ENCODE measurements around the gene ZNF670.
"Not testable (repeated sequence)": the region's sequence is repeated elsewhere in the genome, so short reads cannot be mapped to it uniquely, and the experiment has no call there.

Gene ZNF670

DNA sequence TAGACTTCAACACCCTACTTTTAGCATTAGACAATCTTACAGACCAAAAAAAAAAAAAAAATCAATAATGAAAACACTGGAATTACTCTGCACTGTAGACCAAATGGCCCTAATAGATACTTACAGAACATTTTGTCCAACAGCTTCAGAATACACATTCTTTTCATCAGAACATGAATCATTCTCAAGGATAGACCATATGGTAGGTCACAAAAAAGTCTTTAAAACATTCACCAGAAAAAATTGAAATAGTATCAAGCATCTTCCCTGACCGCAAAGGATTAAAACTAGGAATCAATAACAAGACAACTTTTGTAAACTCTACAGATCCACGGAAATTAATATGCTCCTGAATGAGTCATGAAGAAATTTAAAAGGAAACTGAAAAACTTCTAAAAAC, 22.5 kb downstream of the ZNF670 start:
- DNase-seq (ENCODE audit: low read depth, low spot score) = no peak
- CTCF ChIA-PET = no interaction called here
- TF ChIP-seq, protein P1, sequence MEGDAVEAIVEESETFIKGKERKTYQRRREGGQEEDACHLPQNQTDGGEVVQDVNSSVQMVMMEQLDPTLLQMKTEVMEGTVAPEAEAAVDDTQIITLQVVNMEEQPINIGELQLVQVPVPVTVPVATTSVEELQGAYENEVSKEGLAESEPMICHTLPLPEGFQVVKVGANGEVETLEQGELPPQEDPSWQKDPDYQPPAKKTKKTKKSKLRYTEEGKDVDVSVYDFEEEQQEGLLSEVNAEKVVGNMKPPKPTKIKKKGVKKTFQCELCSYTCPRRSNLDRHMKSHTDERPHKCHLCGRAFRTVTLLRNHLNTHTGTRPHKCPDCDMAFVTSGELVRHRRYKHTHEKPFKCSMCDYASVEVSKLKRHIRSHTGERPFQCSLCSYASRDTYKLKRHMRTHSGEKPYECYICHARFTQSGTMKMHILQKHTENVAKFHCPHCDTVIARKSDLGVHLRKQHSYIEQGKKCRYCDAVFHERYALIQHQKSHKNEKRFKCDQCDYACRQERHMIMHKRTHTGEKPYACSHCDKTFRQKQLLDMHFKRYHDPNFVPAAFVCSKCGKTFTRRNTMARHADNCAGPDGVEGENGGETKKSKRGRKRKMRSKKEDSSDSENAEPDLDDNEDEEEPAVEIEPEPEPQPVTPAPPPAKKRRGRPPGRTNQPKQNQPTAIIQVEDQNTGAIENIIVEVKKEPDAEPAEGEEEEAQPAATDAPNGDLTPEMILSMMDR (IDR thresholded peaks at IDR 0.05; ENCODE audit: insufficient read depth, low read length, missing control alignments) = no peak
- no peak overlapping the region for H3K4me3 ChIP-seq (ENCODE audit: low read depth, low read length)
- POLR2A ChIA-PET = no interaction called here

DNA sequence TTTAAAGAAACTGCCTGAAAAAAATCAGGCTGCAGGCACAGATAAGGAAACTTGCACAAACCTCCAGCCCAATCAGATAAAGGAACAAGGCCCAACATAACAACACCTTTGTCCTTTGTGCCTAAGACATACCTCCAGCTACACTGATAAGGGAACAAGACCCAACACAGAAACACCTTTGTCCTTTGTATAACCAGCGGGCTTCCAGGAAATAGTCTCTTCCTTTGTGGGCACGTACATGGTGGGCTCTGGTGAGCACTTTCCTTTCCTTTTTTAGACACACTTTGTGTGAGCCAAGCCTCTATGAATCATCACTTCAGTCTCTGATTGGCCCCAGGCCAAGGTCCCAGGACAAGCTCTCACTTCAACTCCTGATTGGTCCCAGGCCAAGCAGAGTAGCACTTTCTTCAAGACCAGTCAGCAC, 23.6 kb downstream of the ZNF670 start:
- no peak overlapping the region for H3K4me3 ChIP-seq (ENCODE audit: low read depth, low read length)
- no peak for DNase-seq (ENCODE audit: low read depth, low spot score)
- ChIA-PET CTCF (interaction anchor here (1.0 kb wide), 1 partner anchor 24 kb away, joined by 3 read pairs; no protein-coding TSS in a partner anchor), POLR2A (no interaction called here)
- TF ChIP-seq, protein P1 (IDR thresholded peaks at IDR 0.05; ENCODE audit: insufficient read depth, low read length, missing control alignments) = no peak

DNA sequence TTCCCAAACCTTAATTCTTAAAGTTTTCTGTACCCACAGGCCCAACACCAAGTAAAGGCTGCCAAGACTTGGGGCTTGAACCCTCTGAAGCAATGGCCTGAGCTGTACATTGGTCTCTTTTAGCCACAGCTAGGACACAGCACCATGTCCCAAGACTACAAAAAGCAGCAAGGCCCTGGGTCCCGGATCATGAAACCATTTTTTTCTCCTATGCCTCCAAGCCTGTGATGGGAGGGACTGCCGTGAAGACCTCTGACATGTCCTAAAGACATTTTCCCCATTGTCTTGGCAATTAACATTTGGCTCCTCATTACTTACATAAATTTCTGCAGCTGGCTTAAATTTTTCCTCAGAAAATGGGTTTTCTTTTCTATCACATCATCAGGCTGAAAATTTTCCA, 30.9 kb downstream of the ZNF670 start:
- TF ChIP-seq, protein P1 (IDR thresholded peaks at IDR 0.05; ENCODE audit: insufficient read depth, low read length, missing control alignments) = no peak
- POLR2A ChIA-PET = no interaction called here
- CTCF ChIA-PET = no interaction called here
- no peak for DNase-seq (ENCODE audit: low read depth, low spot score)
- no peak overlapping the region for H3K4me3 ChIP-seq (ENCODE audit: low read depth, low read length)

DNA sequence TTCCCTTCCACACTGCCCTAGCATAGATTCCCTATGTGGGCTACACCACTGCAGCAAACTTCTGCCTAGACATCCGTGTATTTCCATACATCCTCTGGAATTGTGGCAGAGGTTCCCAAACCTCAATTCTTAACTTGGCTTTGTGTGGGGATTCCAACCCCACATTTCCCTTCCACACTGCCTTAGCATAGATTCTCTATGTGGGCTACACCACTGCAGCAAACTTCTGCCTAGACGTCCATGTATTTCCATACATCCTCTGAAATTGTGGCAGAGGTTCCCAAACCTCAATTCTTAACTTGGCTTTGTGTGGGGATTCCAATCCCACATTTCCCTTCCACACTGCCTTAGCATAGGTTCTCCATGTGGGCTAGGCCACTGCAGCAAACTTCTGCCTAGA, 31.4 kb downstream of the ZNF670 start:
- H3K4me3 ChIP-seq (ENCODE audit: low read depth, low read length) = no peak overlapping the region
- TF ChIP-seq, protein P1 (IDR thresholded peaks at IDR 0.05; ENCODE audit: insufficient read depth, low read length, missing control alignments) = no peak
- POLR2A ChIA-PET = no interaction called here
- no peak for DNase-seq (ENCODE audit: low read depth, low spot score)
- CTCF ChIA-PET = no interaction called here

DNA sequence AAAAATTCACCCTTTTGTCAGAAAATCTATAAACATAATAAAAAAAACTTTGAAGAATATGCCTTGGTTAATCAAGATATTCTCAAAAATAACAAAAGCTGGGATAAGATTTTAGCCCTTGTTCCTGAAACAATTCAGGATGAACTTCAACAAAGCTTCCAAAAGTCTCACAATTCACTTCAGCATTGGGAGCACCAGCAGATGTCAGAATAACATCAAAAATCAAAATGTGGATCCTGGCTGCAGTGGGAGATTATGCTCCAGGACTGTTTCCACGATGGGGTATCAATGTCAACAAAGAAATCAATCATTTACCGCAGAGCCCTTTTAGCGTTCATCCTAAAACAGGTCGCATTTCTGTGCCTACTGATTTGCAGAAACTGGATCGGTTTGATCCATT, 35.2 kb downstream of the ZNF670 start:
- no peak for DNase-seq (ENCODE audit: low read depth, low spot score)
- TF ChIP-seq, protein P1 (IDR thresholded peaks at IDR 0.05; ENCODE audit: insufficient read depth, low read length, missing control alignments) = no peak
- CTCF ChIA-PET = no interaction called here
- POLR2A ChIA-PET = no interaction called here
- H3K4me3 ChIP-seq (ENCODE audit: low read depth, low read length) = no peak overlapping the region

DNA sequence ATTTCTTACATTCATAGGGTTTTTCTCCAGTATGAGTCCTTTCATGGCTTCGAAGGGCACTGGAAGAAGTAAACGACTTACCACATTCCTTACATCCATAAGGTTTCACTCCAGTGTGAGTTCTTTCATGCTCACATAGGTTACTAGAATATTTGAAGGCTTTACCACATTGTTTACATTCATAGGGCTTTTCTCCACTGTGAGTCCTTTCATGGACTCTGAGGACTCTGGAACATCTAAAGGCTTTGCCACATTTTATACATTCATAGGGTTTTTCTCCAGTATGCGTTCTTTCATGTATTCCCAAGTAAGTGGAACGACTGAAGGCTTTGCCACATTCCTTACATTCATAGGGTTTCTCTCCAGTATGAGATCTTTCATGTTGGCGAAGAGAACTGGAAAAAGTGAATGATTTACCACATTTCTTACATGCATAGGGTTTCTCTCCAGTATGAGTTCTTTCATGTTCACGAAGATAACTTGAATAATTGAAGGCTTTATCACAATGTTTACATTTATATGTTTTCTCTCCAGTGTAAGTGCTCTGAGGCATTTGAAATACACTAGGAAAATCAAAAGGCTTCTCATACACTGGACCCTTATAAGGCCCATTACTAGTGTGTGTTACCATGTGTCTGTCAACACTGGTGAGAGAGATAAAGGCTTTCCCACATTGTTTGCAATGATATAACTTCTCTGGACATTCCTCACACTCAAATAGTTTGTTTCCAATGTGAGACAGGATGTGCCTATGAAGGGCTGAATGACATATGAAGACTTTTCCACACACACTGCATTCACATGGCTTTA, 40.9 kb downstream of the ZNF670 start:
- TF ChIP-seq, protein P1 (IDR thresholded peaks at IDR 0.05; ENCODE audit: insufficient read depth, low read length, missing control alignments) = no peak
- ChIA-PET CTCF (no interaction called here), POLR2A (no interaction called here)
- DNase-seq (ENCODE audit: low read depth, low spot score) = no peak
- no peak overlapping the region for H3K4me3 ChIP-seq (ENCODE audit: low read depth, low read length)

DNA sequence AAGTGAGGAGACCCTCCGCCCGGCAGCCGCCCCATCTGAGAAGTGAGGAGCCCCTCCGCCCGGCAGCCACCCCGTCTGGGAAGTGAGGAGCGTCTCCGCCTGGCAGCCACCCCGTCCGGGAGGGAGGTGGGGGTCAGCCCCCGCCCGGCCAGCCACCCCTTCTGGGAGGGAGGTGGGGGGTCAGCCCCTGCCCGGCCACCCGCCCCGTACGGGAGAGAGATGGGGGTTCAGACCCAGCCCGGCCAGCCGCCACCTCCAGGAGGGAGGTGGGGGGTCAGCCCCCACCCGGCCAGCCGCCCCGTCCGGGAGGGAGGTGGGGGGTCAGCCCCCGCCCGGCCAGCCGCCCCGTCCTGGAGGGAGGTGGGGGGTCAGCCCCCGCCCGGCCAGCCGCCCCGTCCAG, 46.3 kb downstream of the ZNF670 start:
- POLR2A ChIA-PET; CTCF ChIA-PET; DNase-seq (ENCODE audit: low read depth, low spot score); H3K4me3 ChIP-seq (ENCODE audit: low read depth, low read length): not testable (repeated sequence)

All from AG04449 (cell line).